Transverse colon (tissue), 4 donors: ENCODE data around the gene AMOTL1. TPM values are rescaled to one million over a fixed set of nuclear protein-coding genes. Genes with fewer than 3 reads are reported as not detected.

Experiments
- DNase-seq: peaks from one replicate; pipeline ENCODE4 v3.0.0-alpha.2; 2019
- H3K27ac ChIP-seq, 4 donors: fragments of 200-600 bp; sonication (generic); 2 replicates each; pipeline ENCODE4 v1.5.1; 2016 to 2018; ENCODE audit warnings: inconsistent platforms in 4 of 4
- H3K27me3 ChIP-seq: fragments of 200-600 bp; sonication (generic); 2 replicates; pipeline ENCODE4 v1.5.1; 2017; ENCODE audit warnings: inconsistent platforms
- H3K36me3 ChIP-seq, 4 donors: fragments of 200-600 bp; sonication (generic); 2 replicates each; pipeline ENCODE4 v1.5.1; 2017 to 2019; ENCODE audit warnings: inconsistent platforms in 4 of 4
- H3K4me1 ChIP-seq, 4 donors: fragments of 200-600 bp; sonication (generic); 2 replicates each; pipeline ENCODE4 v1.5.1; 2017 to 2020; ENCODE audit warnings: inconsistent platforms in 4 of 4
- H3K4me3 ChIP-seq, 4 donors: fragments of 200-600 bp; sonication (generic); 1 replicate in 1 of 4; 2 replicates in 3 of 4; pipeline versions ENCODE4 v1.5.1 to v1.6.1; 2017 to 2019; ENCODE audit warnings: inconsistent platforms in 4 of 4
- H3K9me3 ChIP-seq, 2 donors: fragments of 200-600 bp; sonication (generic); 2 replicates each; pipeline ENCODE4 v1.5.1; 2017 to 2019; ENCODE audit warnings: inconsistent platforms in 2 of 2
- CTCF ChIP-seq, 5 experiments: fragments of 200-600 bp in 3 of 5; fragments of 450-650 bp in 2 of 5; sonication (generic) in 3 of 5; IDR thresholded peaks; 1 replicate in 2 of 5; 2 replicates in 3 of 5; pipeline ENCODE4 v1.5.1; 2016 to 2017; ENCODE audit warnings: antibody characterized with exemption in 5 of 5, inconsistent platforms in 3 of 5, mild to moderate bottlenecking in 2 of 5, moderate library complexity in 1 of 5
- EP300 ChIP-seq: sonication (generic); formaldehyde crosslinking; IDR thresholded peaks from one replicate; pipeline ENCODE4 v1.6.1; 2017; ENCODE audit warnings: antibody characterized with exemption, low read depth
- POLR2A ChIP-seq: fragments of 450-650 bp; IDR thresholded peaks from one replicate; pipeline ENCODE4 v1.6.1; 2016; ENCODE audit warnings: antibody characterized with exemption, mild to moderate bottlenecking, moderate library complexity
- POLR2AphosphoS5 ChIP-seq, 3 donors: sonication (generic); formaldehyde crosslinking; IDR thresholded peaks; one replicate each; pipeline ENCODE4 v1.6.1; 2016; ENCODE audit warnings: antibody characterized with exemption in 3 of 3
- WGBS, 2 donors: methylation state at CpG; one replicate each; pipeline ENCODE4 v1.1.5; 2018; ENCODE audit warnings: low coverage in 1 of 2; 5-methylcytosine and 5-hydroxymethylcytosine counted together
- in situ Hi-C, 4 donors: fragments of 200-750 bp; cut with MboI; loops; one replicate each; pipeline versions ENCODE4 v1.15.0 to v1.15.1; 2017; ENCODE audit warnings: low sequenced_read_pairs in 3 of 4, low pct_ligation_motif_present in 1 of 4, low pct_unique_long_range_greater_than_20kb in 1 of 4
- intact Hi-C: fragments of 100-400 bp; cut with DNase I; formaldehyde crosslinking; loops from one replicate; pipeline ENCODE4 v1.15.1; 2023; ENCODE audit warnings: low total_unique reads
- total RNA-seq, 4 donors: library from RNA; depleted of rRNA; stranded (reverse); fragments of >200 nt; gene quantifications; one replicate each; pipeline ENCODE4 v1.1.0, GENCODE V29; 2016

The AMOTL1 gene
- total RNA-seq, 4 donors from 2014 or later = 14.3 to 23.9 (median 16.8) TPM

DNA sequence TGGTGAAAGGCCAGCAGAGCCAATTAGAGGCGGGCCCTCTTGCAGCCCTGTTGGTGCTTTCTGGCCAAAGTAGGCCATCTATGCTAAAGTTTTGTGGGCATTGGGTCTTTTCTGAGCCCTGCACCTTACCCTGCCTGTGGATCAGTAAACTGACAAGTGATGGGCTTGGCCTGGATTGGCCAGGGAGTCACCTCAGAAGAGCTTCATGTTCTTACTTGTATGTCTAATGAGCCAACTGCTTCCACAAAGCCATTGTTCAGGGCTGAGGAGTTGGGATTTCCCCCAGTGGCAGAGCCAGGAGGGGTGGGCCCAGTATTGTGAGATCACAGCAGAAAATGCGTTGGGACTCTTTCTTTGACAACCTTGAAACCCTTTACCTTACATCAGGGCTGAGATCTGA lies 114.8 kb downstream of the AMOTL1 start:
- Histone ChIP-seq H3K27ac (no peak overlapping the region), H3K36me3 (no peaks in the 10 kb centered on the region), H3K27me3 (no peaks in the 10 kb centered on the region), H3K9me3 (no peaks in the 10 kb centered on the region), H3K4me3 (no peak overlapping the region), H3K4me1 (no peaks in the 10 kb centered on the region)
- intact Hi-C loops = no loop called here
- no peak for DNase-seq
- WGBS, 2 donors = 79% methylated on average over 2 of the region's 2 CpGs; no CpG with 5 or more reads in 1 of the 2 donors
- in situ Hi-C loops = loop anchor here in 1 of 4 donors (25.0 kb wide), 1 partner anchor 246 kb away; no protein-coding TSS in a partner anchor
- TF ChIP-seq CTCF (IDR thresholded peaks at IDR 0.05) = no peak
- no peak for TF ChIP-seq POLR2A
- no peak for TF ChIP-seq EP300

GRCh38 chr11:94883878-94884277 lies 115.7 kb downstream of the AMOTL1 start:
- H3K27ac ChIP-seq = no peak overlapping the region
- TF ChIP-seq POLR2A (no peak), CTCF (IDR thresholded peaks at IDR 0.05) (no peak), POLR2AphosphoS5 (IDR thresholded peaks at IDR 0.05) (no peak), EP300 (no peak)
- H3K36me3 ChIP-seq = no peaks in the 10 kb centered on the region
- no peak for DNase-seq
- intact Hi-C loops (no loop called here), in situ Hi-C loops (loop anchor here in 1 of 4 donors (25.0 kb wide), 1 partner anchor 247 kb away; no protein-coding TSS in a partner anchor)
- H3K9me3 ChIP-seq = no peaks in the 10 kb centered on the region
- H3K27me3 ChIP-seq = no peaks in the 10 kb centered on the region
- no peaks in the 10 kb centered on the region for H3K4me1 ChIP-seq
- H3K4me3 ChIP-seq = no peak overlapping the region

DNA sequence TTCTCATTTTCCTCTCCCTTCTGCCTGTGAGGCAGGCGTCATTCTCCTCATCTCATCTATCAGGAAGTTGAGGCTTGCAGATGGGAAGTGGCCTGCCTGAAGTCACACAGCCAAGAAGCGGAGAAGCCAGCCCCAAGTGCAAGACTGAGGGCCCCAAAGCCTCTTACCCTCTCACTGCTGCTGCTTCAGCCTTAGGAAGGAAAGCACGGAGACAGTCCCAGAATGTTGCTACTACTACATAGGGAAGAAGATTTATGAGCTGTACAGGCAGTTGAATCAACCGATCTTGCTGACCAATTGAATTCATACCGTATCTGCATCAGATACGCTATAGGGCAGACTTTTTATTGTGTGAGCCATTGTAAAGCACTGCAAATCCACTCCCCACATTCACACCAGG lies 116.2 kb downstream of the AMOTL1 start:
- DNase-seq = no peak
- WGBS, 2 donors = 58 to 71% methylated on average over 4 to 6 of the region's 6 CpGs

GRCh38 chr11:94885133-94885532 lies 117.0 kb downstream of the AMOTL1 start:
- DNase-seq = no peak
- no peak for TF ChIP-seq EP300
- Histone ChIP-seq H3K36me3 (no peaks in the 10 kb centered on the region), H3K4me3 (no peak overlapping the region), H3K4me1 (no peaks in the 10 kb centered on the region), H3K27ac (no peak overlapping the region), H3K27me3 (no peaks in the 10 kb centered on the region), H3K9me3 (no peaks in the 10 kb centered on the region)
- in situ Hi-C loops (loop anchor here in 1 of 4 donors (25.0 kb wide), 1 partner anchor 248 kb away; no protein-coding TSS in a partner anchor), intact Hi-C loops (no loop called here)
- WGBS, 2 donors = 56% methylated on average over 5 of the region's 5 CpGs; no CpG with 5 or more reads in 1 of the 2 donors

More for the DNA sequence above, 116.2 kb downstream of the AMOTL1 start:
- H3K36me3 ChIP-seq = no peaks in the 10 kb centered on the region
- H3K27ac ChIP-seq = no peak overlapping the region
- no peaks in the 10 kb centered on the region for H3K27me3 ChIP-seq
- no peaks in the 10 kb centered on the region for H3K9me3 ChIP-seq
- H3K4me3 ChIP-seq = no peak overlapping the region
- in situ Hi-C loops = loop anchor here in 1 of 4 donors (25.0 kb wide), 1 partner anchor 247 kb away; no protein-coding TSS in a partner anchor
- H3K4me1 ChIP-seq = no peaks in the 10 kb centered on the region
- intact Hi-C loops = no loop called here
- TF ChIP-seq CTCF (IDR thresholded peaks at IDR 0.05) (no peak), POLR2AphosphoS5 (IDR thresholded peaks at IDR 0.05) (no peak), EP300 (no peak), POLR2A (no peak)

DNA sequence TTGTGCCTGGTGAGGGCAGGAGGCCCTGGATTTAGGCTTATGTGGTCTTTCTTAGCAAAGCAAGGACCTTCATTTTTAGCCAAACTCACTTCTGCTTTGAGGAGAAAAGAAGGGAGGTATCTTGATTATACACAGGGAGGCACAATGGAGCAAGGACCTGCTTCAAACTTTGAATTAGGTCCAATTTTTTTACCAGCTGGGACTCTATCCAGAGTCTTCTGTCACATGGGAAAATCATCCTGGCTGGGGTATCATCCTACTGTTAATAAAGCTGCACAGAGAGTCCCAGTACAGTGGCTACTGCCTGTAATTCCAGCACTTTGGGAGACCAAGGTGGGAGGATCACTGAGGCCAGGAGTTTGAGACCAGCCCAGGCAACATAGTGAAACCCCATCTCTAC lies 117.4 kb downstream of the AMOTL1 start:
- H3K27ac ChIP-seq = no peak overlapping the region
- H3K4me3 ChIP-seq = no peak overlapping the region
- intact Hi-C loops = no loop called here
- H3K27me3 ChIP-seq = no peaks in the 10 kb centered on the region
- no peaks in the 10 kb centered on the region for H3K36me3 ChIP-seq
- in situ Hi-C loops = loop anchor here in 1 of 4 donors (25.0 kb wide), 1 partner anchor 248 kb away; no protein-coding TSS in a partner anchor
- no peak for DNase-seq
- H3K9me3 ChIP-seq = no peaks in the 10 kb centered on the region
- TF ChIP-seq POLR2AphosphoS5 (IDR thresholded peaks at IDR 0.05) = no peak
- no peak for TF ChIP-seq CTCF (IDR thresholded peaks at IDR 0.05)
- no peak for TF ChIP-seq EP300
- no peak for TF ChIP-seq POLR2A
- H3K4me1 ChIP-seq = no peaks in the 10 kb centered on the region
